Activated CD8-positive, alpha-beta memory T cell treated with anti-CD3 and anti-CD28 coated beads for 24 hours (primary cell): ENCODE measurements around the gene C15orf61.

Source experiments
- DNase-seq: peaks from one replicate; pipeline ENCODE4 v3.0.0-alpha.2; 2020

Gene C15orf61

DNA sequence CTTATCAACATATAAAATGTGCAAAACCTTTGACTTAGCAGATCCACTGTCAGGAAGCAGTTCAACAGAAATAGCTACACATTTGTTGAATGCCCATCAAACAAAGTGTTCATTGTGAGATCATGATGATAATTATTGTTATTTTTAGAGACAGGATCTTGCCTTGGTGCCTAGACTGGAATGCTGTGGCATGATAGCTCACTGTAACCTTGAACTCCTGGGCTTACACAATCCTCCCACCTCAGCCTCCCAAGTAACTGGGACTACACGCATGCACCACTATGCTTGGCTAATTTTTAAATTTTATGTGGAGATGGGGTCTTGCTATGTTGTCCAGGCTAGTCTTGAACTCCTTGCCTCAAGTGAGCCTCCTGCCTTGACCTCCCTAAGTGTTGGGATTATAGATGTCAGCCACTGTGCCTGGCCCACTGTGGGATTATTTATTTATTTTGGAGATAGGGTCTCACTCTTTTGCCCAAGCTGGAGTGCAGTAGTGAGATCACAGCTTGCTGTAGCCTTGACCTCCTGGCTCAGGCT, 30.3 kb downstream of the C15orf61 start:
- no peak for DNase-seq

DNA sequence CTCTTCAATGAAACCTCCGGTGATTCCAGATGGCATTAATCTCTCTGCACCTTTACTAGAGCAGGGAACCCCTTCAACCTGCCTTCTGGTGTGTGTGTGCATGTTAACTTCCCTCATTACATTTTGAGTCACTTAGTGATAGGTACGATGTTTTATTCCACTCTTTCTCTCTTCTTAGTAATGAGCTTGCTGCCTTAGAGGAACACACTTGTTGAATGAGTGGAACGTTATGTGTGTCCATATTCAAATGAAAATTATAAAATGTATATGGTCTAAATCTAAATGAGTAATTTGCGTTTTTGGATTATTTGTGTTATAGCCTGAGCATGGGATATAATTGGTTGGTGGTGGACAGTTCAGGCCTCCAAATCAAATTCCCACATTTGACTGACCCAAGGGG, 33.6 kb downstream of the C15orf61 start:
- no peak for DNase-seq

DNA sequence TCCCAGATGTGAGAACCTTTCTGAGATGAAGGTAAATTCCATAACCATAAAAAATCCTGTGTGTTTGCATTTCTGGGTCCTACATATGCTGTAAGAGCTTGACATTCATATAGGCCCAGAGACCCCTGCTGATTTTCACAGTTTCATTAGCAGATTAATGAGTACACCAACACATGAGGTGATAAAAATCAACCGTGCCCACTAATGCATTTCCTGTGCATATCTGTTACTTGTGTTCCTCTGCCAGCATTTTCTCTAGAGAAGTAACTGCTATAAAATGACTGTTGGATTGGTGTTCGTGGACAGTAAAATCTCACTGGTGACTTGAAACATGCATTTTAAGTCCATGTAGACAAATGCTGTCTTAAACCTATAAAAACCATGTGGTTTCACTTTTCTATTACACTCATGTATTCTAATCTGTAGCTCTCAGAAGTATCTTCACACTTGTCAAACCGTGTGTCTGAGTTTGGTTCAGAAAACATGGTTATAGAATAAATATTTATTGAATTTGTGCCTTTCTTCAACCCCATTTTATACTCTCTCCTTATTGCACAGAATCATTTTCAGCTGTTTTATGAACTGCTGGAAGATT, 36.1 kb downstream of the C15orf61 start:
- DNase-seq, result no peak

DNA sequence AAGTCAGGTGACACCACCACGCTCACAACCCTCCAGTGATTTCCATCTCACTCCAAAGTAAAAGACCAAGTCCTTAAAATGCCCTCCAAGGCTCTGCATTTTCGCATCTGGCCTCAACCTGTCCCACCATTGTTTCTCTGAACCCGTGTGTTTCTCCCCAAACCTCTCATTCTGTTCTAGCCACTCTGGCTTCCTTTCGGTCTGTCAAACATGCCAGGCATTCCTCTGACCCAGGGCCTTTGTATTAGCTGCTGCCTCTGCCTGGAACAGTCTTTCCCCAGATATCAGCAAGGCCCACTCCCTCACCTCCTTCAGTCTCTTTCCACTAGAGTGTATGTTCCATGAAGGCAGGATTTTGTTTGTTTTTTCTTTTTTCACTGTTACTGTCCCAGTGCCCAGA, 37.6 kb downstream of the C15orf61 start:
- no peak for DNase-seq

DNA sequence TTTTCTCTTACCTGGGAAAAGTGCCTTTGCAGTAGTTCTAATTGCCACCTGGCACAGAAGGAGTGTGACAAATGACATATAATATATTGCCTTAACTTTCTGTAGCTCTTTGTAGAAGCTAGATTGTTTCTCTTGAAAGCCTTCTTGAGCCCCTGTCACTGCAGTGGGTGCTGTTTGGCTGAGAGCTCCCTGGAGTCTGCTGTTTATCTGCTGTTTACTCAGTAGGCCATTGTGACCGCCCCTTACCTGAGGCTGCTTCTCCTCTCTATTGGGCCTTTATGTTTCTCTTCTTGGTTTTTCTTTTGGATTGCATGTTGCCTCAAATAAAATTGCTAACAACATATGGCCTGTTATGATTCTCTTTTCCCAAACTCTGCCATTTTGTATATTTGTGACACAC, 38.2 kb downstream of the C15orf61 start:
- no peak for DNase-seq

DNA sequence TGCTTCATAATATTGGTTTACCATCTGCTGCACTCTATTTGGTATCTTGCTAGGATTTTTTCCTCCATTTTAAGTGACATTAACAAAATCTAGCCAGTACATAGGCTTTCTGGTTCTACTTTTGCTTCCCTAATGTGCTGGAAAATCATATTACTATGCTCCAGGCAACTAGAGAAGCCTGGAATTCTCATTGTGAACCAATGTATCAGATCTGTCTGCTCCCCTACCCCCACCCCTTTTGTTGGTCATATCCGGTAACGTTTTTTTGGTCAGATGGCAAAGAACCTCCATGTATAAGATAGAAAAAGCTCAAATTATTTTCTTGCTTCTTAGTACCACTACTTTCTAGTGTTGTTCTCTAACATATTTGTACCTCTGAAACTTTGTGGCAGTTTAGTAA, 38.6 kb downstream of the C15orf61 start:
- DNase-seq, result no peak

DNA sequence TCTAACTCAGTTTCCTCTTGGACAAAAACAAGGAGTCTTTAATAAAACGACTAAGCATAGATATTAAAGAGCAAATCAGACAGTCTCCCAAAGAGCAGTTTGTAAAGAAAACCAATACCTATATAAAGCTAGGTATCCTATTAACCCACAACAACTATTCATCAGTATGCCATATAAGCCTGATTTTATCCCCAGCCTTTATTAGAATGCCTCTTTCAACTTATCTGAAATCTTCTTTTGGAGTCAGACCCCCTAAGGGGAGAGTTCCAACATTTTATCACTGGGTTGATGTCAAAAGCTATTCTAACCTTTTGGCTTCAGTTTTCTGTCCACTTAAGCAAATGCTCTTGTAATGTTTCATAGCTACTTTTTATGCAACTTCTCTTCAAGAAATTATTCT, 39.4 kb downstream of the C15orf61 start:
- DNase-seq, result no peak

DNA sequence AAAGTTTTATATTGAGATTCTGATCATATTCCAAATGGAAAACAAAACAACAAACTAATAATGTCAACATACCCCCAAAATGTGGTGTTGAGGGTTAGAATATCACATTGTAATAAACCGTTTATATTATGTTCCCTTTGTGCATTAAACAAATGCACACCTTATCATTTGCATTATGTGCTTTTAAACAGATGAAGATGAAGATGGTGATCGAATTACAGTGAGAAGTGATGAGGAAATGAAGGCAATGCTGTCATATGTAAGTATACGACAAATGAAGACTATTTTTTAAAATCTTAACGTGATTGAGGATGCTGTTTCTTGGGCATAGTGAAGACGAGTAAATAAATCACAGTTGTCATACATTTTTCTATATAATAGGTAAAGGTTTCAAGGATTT, 42.2 kb downstream of the C15orf61 start:
- DNase-seq, result no peak

DNA sequence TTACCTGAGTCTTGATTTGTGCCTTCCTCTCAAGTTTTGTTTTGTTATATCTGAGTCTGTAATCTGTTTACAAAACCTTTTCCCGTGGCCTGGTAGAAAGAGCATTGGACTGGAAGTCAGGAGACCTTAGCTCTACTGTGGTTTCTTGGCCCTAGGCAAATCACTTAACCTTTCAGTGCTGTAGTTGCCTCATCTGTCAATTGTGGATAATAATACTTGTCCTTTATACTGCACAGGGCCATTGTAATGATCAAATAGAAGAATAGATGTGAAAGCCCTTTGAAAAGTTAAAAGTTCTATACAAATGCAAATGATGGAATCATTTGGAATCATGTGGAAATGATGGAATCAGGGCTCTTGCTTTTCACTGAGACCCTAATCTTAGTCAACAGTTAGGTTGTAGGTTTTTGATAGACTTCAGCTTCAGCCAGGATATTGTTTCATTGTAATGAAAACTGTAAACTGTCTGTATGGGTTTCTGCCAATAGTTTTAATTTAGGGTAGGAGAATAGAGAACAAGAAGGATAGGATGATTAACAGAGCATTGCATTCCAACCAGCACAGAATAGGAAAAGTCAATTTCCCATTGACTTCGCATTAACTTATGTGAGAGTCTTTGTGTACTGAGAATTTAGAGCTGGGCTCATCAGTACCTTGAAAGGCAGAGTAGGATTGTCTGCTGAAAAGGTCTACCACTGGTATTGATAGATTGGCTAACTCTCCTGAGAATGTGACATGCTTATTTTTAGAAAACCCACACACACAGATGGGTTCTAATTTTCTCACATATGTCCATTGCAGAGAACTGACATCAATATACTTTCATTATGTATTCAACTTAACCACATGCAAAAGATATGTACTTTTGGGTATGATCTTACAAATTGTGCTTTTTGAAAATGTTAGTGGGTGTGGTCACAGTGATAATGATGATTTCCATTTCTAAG, 43.4 kb downstream of the C15orf61 start:
- no peak for DNase-seq

DNA sequence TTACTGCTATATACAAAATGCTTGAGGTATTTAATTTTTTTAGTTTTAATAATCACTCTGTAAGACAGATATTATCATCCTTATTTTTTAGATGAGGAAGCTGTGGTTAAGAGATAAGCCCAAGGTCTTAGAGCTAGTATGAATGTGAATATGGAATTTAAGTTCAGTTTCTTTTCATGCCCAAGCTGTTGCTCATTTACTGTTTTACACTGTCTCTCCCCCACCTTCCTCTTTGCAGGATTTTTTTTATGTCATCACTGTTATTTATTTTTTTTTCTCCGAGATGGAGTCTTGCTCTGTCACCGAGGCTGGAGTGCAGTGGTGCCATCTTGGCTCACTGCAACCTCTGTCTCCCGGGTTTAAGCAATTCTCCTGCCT, 44.0 kb downstream of the C15orf61 start:
- DNase-seq, result no peak

DNA sequence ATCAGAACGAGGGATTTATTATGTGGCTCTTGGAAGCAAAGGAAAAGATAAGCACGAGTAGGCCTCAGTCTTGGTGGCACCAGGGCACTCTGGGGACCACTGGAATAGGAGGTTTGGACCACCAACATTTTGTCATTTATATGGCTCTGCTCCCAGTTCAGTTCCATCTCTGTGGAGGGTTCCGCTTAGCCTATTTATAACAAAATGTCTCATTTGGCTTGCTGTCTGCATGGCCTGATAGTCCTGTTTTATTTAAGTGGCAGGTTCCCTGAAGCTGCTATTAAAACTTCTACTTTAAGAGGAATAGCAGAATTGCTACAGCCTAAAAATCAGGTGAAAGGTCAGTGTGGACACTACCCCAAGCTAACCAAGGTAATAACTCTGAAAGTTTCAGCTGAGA, 48.7 kb downstream of the C15orf61 start:
- no peak for DNase-seq

DNA sequence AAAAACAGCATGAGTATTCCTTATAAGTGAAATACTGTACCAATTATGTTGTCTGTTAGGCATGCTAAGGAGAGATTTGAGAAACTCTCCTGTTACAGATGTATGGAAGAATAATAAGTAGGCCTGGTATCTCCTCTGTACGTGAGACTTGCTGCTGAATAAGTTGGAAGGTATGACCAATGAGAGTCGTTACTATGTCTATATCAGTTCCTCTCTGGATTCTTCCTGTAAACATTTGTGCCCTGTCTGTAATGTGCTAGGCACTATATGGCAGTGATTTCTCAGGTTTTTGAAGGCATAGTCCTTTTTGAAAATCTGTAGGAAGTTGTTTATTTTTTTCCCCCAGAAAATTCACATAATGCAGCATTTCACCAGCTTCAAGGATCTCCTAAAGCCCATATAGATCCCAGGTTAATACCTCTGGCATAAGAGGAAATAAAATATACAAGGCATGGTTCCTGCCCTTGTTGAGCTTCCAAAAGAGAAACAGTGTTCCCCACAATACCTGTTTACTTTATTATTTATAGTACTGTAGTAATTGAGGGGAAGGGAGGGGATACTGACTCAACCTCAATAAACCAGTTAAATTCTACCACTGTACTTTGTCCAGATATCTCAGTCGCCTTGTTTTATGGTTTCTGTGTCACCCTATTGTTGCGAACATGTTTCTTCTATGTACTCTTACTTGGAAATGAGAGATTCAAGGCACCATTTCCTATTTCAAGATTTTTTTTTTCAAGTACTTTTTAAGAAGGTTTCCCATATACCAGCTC, 50.1 kb downstream of the C15orf61 start:
- no peak for DNase-seq

DNA sequence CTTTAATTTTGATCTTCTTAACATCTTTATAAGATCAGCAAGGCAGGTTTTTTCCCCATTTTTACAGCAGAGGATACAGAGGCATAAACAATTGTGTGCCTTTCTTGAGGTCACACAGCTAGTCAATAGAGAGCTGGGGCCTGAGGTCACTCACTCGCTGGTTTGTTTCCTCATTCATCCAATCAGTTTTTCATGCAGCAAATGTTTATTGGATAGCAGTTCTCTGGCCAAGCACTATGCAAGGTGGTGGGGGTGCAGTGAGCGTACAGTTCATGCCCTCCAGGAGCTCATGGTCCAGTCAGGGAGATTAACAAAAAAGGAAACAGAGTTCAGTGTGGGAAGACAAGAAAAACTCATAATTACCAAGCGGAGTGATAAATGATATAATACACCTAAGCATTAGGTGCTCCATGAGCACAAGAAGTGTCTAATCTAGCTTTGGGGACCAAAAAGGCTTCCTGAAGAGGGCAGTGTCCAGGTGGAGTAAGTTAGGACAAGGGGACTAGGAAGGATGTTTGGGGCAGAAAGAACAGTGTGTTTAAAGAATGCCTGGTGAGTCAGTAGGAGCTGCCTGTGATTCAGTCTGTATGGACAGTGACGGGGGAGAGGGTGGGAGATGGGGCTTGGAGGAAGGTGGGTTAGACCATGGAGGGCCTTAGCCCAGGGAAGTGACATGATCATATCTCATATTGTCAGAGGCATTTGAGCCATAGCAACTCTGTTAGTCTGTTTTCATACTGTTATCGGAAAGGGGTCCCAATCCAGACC, 50.9 kb downstream of the C15orf61 start:
- DNase-seq, result no peak

DNA sequence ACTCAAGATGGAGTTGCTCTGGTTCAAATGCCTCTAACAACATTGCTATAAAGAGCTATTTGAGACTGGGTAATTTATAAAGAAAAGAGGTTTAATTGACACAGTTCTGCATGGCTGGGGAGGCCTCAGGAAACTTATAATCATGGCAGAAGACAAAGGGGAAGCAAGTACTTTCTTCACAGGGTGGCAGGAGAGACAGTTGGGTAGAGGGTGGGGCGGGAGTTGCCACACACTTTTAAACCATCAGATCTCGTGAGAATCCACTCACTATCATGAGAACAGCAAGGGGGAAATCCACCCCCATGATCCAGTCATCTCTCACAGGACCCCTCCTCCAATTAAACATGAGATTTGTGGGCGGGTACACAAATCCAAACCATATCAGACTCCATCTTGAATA, 52.3 kb downstream of the C15orf61 start:
- DNase-seq, result no peak

DNA sequence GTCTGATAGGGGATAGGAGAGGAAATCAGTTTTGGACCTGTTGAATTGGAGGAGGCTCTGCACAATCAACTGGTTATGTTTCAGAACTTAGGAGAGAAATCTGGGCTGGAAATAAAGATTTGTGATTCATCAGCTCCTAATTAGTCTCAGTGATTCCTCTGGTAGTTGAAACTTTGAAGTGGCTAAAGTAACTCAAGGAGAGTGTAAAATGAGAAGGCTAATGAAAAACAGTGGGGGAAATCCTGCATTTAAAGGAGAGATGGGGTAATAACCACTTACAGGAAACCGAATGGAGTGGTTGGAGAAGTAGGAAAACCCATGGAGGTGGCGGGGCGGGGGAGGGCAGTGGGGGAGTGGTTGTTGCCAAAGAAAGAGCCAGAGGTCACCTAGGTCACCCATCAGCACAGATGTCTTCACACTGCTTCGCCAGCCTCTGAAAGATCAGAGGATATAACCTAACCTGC, 54.1 kb downstream of the C15orf61 start:
- DNase-seq, result no peak

DNA sequence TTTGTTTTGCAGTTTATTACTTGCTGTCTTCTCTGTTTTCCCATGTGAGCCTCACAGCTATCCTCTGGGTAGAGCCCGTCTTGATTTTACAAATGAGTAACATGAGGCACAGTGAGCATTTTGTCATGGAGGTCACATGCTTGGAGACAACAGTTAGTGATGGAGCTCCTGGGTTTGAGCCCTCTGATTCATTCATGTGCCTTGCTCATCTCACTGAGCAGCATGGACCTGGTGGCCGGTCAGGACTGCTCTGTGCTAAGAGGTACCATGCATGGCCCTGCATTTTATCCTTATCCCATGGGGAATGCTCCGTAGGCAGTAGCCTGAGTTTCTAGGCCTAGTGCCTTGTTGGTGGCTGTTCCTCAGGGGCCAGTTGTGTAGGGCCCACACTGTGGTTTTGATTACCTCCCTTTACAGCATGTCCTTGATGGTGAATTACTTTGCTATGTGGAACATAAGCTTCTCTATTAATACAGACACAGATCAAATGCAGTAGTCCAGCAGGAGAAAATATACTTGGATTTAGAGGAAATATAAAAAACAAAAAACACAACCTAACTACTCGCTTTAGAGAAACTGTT, 57.2 kb downstream of the C15orf61 start:
- no peak for DNase-seq

DNA sequence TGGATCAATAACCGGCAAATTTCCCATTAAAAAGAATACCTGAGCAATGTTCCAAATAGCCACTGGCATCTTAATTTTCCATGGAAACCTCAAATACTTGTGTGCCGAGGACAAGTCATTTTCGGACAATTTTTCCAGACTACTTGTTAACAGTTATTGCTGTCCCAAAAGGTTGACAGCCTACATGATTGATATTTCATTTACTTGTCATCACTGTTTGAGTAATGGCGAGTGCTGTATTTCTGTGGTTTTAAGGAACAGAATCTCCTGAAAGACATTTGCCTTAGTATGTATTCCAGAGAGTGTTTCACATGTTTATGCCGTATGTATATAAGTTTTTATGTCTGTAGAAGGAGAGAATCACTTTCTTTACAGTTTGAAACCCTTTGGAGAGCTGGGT, 58.2 kb downstream of the C15orf61 start:
- no peak for DNase-seq
